NCI-H345 (cell line): ENCODE data around the gene MTHFD1L.
"Not testable (repeated sequence)": the region's sequence is repeated elsewhere in the genome, so short reads cannot be mapped to it uniquely, and the experiment has no call there.

Source experiments
- DNase-seq: peaks from one replicate; lab custom pipeline; 2025; lab: John Stamatoyannopoulos, UW

The MTHFD1L gene

GRCh38 chr6:151015101-151015700, 149.7 kb downstream of the MTHFD1L start:
- no peak for DNase-seq

GRCh38 chr6:151016107-151016506, 150.6 kb downstream of the MTHFD1L start:
- no peak for DNase-seq

- no peak for DNase-seq
Measured at GRCh38 chr6:151018046-151018445, 152.5 kb downstream of the MTHFD1L start.

- no peak for DNase-seq
Measured at GRCh38 chr6:151018911-151019782, 153.6 kb downstream of the MTHFD1L start.

GRCh38 chr6:151021896-151022295, 156.4 kb downstream of the MTHFD1L start:
- no peak for DNase-seq

- no peak for DNase-seq
Measured at GRCh38 chr6:151022492-151022891, 157.0 kb downstream of the MTHFD1L start.

GRCh38 chr6:151023342-151023741, 157.8 kb downstream of the MTHFD1L start:
- no peak for DNase-seq

- DNase-seq, result no peak
Measured at GRCh38 chr6:151024597-151024996, 159.1 kb downstream of the MTHFD1L start.

GRCh38 chr6:151025076-151025475, 159.6 kb downstream of the MTHFD1L start:
- DNase-seq, result no peak

GRCh38 chr6:151026041-151026663, 160.7 kb downstream of the MTHFD1L start:
- DNase-seq, result no peak

GRCh38 chr6:151027295-151027747, 161.8 kb downstream of the MTHFD1L start:
- no peak for DNase-seq

GRCh38 chr6:151027936-151028838, 162.7 kb downstream of the MTHFD1L start:
- DNase-seq, result no peak

- no peak for DNase-seq
Measured at GRCh38 chr6:151029970-151030369, 164.5 kb downstream of the MTHFD1L start.

- DNase-seq, result no peak
Measured at GRCh38 chr6:151032034-151032433, 166.5 kb downstream of the MTHFD1L start.

- no peak for DNase-seq
Measured at GRCh38 chr6:151034825-151035781, 169.6 kb downstream of the MTHFD1L start.

- DNase-seq, result not testable (repeated sequence)
Measured at GRCh38 chr6:151036211-151036721, 170.8 kb downstream of the MTHFD1L start.

- DNase-seq, result no peak
Measured at GRCh38 chr6:151036869-151037680, 171.6 kb downstream of the MTHFD1L start.

- DNase-seq, result no peak
Measured at GRCh38 chr6:151038616-151039015, 173.1 kb downstream of the MTHFD1L start.

- not testable (repeated sequence) for DNase-seq
Measured at GRCh38 chr6:151040888-151041521, 175.5 kb downstream of the MTHFD1L start.
